HG02610 (cell line): Measurements from ENCODE around the gene ABHD6.
"Not testable (repeated sequence)": the region's sequence is repeated elsewhere in the genome, so short reads cannot be mapped to it uniquely, and the experiment has no call there.

Experiments used
- ATAC-seq: cut with Tn5 transposase; IDR thresholded peaks from one replicate; pipeline ENCODE4 v1.9.1; 2021; ENCODE audit warnings: mild to moderate bottlenecking, moderate library complexity; ENCODE audit not compliant: unreplicated experiment

Gene ABHD6

DNA sequence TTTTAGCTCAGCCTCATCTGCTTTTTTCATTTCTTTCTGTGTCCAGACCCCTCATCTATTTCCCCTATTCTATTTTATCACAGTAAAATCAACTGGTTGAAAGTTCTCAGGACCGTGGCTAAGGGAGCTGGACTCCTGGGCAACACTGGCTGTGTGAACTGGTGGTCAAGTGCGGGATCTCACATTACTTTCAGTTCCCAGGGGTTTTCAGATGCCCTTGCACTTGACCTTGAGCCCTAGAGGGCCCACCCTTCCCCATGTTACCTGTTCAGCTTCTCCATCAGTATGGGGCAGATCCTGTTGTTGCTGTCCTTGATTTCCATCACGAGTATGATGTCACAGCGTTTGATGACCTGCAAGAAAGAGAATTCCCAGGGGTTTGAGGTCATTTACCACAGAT lies 29.6 kb upstream of the ABHD6 start:
- no peak for ATAC-seq

DNA sequence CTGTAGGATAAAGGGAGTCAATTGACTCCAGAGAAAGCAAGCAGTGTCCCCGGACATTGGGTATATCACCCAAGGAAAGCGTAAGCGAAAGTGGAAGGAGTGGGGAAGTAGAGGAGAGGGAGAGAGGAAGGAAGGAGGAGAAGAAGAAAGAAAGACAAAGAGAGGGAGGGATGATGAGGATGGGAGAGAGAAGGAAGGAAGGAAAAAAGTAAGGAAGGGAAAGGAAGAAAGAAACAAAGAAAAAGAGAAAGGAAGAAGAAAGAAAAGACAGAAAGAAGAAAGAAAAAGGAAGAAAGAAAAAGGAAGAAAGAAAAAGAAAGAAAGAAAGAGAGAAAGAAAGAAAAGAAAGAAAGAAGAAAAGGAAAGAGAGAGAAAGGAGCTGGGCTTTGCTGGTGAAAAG lies 27.7 kb upstream of the ABHD6 start:
- no peak for ATAC-seq

DNA sequence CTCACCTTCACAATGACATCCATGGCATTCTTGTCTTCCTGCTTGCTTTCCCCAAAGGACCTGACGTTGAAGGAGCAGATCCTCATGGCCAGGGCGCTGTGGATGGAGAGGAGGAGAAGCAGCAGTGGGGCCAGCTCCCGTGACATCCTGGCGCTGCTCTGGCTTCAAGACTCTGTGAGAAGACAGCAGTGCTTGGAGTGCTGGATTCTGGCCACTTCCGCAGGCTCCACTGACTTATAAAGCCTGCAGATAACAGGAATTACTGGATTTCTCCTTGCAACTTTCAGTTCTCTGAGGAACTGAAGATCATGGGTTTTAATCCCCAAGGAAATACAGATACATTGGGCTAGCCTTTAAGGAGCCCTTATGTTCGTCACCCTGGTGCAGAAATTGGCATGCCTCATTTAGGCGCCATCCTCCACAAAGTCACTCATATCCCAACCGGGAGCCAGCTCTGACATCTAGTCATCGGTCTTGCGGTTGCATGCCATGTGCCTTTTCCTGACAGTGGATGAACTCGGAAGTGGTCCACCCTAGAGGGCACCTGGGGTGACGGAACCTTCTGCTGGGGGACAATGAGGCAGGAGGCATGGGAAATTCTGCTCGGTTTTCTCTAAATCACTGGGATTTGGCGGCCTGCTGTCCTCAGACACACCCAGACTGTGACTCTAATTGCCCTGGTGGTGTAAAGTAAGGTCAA lies 26.7 kb upstream of the ABHD6 start, which contains the start of gene DNASE1L3:
DNASE1L3 (minus strand) TSS at position 212 of the 700 bp plus-strand sequence; CDS start at position 146, 66 bp downstream.
- ATAC-seq = no peak

DNA sequence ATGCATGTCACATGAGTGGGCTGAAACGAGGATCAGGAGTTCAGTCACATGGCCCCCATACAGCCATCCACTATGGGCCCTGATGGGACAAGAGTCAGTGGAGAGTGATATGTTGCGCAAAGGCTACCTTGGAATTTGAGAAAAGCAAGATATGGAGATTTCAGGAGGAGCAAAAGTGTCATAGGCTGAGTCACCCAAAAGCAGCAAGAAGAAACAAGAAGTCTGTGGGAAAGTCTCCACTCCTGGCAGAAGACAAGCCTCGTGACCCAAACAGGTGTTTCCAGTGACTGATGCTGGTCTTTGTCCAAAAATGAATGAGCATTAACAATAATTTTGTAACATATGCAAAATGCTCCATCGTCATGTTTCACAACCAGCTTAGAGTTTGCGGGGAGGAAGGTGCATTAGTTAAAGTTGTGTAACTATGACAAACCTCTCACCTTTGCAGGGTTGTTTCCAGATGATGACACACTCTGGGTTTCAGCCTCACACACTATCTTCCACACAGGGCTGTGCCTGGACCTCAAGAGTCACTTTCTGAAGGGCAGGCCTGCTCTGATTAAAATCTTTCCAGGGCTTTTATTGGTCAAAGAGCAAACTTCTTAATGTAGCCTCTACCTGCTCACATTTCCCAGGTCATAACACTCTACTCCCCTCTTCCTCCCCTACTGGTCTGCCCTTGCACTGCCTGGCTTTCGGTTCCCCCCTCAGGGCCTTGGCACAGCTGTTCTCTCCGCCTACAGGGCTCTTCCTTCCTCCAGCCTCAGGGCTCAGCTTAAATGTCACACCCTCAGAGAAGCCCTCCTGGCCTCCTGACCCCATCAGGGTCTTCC lies 22.9 kb upstream of the ABHD6 start:
- ATAC-seq = peak; percentile 85

DNA sequence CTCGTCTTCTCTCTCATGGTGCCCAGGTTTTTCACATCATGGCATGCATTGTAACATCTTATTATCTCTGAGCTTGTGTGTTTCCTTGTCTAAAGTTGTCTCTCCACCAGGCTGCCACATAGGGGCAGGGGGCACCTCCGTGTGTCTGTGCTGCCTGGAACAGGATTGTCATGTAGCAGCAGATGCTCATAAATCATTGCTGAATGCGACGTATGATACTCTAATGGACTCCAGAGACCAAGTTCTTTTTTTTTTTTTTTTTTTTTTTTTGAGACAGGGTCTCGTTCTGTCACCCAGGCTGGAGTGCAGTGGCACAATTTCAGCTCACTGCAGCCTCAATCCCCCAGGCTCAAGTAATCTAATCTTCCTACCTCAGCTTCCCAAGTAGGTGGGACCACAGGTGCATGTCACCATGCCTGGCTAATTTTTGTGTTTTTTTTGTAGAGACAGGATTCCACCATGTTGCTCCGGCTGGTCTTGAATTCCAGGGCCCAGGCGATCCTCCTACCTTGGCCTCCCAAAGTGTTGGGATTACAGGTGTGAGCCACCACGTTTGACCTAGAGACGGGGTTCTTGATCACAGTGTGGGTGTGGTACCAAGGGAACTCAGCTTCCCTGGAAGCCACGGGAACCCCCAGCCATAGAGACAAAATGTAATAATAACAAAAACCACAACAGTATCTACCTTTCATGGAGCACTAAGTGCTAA lies 22.1 kb upstream of the ABHD6 start:
- ATAC-seq = no peak

DNA sequence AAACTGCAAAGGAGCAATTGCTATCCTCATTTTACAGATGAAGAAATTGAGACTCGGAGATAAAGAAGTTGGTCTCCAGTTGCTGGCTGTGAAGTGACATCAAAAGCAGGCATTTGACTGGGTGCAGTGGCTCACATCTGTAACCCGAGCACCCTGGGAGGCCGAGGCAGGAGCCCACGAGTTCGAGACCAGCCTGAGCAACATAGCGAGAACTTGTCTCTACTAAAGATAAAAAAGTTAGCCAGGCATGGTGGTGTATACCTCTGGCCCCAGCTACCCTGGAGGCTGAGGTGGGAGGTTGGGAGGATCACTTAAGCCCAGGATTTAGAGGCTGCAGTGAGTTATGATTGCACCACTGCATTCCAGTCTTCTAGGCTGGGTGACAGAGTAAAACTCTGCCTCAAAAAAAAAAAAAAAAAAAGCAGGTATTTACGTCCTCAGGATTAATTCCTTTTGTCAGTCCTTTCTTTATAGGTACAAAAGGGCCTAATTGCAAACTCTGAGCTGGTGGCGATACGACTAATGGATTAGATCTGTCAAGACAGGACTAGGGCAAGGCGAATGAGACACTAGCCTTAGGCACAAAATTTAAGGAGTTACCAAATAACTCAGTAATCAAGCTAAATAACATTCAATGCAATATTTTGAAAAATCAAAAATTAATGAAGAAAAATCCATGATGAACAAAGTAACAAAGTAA lies 20.9 kb upstream of the ABHD6 start:
- ATAC-seq = no peak

DNA sequence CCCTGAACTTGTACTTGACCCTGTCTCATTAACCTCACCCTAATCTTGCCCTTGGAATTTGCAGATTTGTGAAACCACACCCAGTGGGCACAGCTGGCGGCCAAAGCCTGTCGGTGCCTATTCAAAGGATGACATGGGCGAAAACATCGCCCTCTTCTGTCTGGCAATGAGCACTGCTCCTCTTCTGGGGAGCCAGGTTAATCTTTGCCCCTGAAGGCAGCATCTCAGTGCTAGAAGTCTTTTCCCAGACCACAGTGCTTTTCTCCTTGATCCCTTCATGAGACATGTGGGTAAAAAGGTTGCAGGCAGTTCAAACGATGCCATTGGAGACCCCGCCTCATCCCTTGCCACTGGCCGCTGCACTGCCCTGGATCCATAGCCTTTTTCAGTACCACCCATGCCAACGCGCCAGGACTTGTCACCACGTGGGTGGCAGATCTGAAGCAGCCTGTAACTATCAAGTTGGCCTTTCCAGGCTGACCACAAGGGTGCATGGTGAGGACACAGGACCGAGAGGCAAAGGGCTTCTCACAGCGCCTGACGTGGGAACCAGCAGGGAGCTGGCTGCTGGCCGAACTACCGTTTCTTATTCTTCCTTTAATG lies 20.3 kb upstream of the ABHD6 start:
- ATAC-seq = no peak

DNA sequence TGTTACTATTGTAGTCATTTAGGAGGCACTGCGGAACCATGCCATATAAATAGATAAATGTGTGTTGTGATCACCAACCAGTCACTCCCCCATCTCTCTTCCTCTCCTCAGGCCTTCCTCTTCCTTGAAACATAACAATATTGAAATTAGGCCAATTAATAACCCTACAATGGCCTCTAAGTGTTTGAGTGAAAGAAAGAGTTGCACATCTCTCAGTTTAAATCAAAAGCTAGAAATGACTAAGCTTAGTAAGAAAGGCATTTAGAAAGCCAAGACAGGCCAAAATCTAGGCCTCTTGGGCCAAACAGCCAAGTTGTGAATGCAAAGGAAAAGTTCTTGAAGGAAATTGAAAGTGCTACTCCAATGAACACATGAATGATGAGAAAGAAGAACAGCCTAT lies 18.7 kb upstream of the ABHD6 start:
- ATAC-seq = peak; percentile 28

DNA sequence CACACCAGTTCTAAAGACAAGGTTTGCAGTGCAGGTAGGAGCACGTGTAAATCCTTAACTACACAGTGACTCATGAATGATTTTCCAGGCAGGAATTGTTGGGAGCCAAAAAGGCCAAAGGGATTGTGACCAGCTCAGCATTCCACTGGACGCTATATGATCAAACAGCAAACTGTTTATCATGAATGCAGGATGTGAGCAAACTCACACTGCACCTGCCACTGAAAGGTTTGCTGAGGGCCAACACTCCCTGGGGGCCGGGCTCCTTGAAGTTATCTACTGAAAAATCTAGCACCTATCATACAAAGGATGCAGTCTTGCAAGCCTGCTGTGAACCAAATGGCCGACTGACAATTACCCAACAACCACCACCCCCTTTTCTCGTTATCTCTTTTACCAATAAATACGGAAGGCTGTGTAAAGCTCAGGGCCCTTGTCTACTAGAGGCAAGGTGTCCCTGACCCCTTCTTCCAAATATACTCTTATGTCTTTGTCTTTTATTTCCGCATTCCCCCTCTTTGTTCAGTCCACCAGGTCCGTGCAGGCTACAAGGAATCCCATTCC lies 15.3 kb upstream of the ABHD6 start:
- ATAC-seq = no peak

DNA sequence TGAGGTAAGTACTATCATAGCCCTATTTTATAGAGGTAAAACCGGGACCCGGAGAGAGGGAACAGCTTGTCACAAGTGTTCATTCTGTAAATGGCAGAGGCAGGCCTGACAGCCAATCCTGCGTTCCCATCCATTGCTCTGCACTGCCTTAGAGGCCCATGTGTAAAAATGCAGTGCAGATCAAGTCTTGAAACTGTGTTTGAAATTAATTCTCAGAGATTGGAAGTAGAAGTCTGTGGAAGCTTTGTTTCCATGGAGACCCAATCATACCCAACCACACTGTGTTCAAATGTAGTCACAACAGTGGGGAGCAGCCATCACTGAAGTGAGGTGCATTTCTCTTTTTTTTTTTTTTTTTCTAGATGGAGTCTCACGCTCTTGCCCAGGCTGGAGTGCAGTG lies 13.7 kb upstream of the ABHD6 start:
- ATAC-seq = no peak

DNA sequence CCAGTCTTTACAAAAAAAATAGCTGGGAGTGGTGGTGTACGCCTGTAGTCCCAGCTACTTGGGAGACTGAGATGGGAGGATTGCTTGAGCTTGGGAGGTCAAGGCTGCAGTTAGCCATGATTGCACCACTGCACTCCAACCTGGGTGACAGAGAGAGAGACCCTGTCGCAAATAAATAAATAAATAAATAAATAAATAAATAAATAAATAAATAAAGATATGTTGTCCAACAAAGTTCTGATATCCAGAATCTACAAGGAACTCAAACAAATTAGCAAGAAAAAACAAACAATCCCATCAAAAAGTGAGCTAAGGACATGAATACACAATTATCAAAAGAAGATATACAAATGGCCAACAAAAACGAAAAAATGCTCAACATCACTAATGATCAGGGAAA lies 9.7 kb upstream of the ABHD6 start:
- not testable (repeated sequence) for ATAC-seq

DNA sequence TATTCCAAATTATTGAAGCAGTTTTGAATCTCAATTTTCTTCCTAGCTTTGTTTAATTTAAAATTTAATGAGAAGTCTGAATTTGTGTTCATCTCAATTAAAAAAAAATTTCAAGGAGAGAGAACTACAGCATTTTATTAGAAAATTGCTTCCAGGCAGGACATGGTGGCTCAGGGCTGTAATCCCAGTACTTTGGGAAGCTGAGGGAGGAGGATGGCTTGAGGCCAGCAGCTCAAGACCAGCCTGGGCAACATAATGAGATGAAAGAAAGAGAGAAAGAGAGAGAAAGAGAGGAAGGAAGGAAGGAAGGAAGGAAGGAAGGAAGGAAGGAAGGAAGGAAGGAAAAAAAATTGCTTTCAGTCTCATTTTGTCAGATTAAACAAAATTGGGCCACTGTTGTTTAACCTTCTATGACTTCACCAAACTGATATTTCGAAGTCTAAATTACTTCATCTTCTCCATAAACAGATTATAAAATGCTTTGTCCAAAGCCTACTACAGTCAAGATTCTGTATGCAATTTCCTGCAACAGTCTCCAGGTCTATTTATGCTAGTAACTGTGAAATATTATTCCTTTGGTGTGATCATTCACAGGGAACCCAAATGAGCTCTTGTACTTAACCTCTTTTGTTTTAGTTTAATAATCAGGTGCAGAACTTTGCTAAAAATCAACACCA lies 6.6 kb upstream of the ABHD6 start:
- ATAC-seq = no peak

DNA sequence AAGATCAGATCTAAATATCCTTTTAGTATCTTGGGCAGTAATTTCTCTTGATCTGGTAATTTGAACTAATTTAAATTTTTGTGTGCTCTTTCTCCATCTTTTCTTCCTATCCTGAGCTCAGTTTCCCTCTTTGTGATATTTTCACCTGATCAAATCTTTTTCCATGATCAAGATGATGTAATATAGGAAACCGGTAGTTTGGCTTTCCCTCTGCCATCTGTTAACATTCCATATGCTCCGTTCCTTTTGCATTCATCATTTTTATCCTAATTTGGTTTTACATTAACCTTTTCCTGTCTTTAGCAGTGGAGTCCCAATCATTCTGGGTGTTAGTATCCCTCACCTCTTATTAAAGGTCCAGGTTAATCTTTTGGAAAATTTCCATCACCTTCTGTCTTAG lies 5.9 kb upstream of the ABHD6 start:
- no peak for ATAC-seq

DNA sequence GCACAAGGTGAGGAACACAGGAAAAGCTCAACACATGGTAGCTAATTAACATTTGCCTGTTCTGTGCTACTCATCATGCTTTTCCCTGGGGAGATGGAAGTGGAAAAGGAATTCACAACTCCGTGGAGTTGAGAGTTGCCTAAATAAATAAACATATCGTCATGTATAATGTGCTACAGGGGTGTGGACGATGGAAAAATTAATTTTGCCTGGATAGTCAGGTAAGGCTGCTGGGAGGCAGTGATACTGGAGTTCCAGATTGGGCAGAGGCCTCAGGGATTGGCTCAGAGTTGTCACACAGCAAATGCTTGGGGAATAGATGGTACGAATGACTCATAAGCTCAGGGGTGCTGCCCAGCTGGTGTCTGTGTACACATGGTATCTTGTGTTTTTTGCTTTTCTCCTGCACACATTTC lies 3.1 kb upstream of the ABHD6 start:
- no peak for ATAC-seq

DNA sequence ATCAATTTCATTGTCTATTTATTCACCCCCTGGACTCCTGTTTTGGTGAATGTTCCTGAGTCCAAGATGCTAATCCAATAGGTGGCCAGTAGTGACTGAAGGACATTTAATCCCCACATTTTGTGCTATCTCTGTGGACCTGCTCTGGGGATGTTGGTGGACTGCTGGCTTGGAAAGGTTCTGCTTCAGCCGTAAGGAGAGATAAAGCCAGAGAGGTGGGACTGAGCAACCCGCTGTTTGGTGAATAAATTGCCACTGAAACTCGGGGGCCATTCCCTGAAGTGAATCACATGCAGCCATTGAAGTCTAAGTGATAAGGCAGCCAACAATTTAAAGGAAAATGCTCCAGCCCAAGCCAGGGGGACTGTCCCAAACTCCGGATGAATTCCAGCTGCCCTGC lies 1.6 kb upstream of the ABHD6 start:
- ATAC-seq = no peak

DNA sequence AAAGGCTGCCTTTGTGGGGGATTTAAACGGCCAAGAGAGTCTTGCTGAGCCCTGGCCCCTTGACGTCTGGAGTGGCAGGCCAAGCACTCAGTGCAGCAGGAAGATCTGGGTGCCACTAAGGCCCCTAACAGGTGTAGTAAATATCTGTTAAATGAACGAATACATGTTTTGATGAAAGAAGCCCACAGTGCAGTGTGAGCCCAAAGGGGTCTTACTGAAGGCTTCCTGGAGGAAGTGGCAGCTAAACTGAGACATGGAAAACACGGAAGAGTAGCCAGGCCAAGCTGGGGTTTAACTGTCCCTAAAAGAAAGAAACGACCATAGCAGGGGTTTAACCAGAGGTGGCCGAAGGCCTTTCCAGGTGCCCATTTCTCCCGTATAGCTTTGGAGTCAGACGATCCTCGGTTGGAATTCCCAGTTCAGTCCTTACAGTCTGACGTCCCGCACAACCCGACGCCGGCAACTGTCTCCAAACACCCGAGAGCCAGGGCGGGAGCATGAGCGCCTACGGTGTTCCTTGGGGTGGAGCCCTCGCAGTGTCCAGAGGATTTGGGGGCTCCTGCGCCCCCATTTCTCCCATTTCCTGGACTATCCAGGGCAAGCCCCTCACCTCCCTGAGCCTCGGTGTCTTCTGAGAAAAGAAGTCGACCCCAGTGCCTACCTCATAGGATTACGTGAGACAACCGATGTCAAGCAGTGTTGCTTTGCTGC lies 910 bp upstream of the ABHD6 start:
- ATAC-seq = no peak

DNA sequence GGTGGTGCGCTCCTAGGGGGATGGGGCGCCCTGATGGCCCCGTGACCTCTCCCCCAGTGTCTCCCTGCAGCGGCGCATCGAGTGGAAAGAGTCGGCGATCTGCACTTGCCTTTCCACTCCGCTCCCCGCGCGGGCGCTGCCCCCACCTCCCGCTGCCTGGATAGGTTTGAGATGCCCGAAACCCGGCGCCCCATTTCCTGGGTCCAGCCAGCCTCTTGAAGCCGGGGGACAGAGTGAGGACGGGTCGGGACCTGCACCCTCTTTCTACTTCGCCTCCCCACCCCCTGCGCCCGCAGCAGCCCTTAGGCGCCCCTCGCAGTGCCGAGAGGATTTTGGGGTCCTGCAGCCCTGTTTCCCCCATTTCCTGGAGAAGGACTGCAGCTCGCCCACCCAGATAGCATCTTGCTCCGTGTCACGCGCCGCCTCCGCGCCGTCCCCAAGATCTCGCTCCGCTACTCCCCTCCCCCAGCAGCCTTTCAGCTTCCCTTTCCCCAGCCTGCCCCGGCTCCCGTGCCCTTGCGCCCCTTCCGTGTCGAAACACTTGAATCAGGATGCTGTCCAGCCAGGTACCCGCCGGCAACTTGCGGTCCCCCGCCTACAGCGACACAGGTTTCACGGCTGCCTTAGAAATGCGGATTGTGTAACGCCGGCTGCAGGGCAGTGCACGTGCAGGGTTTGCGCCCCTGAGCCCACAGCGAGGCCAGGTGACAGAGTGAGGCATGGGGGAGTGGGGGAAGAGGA lies 519 bp downstream of the ABHD6 start:
- peak; percentile 26 for ATAC-seq

DNA sequence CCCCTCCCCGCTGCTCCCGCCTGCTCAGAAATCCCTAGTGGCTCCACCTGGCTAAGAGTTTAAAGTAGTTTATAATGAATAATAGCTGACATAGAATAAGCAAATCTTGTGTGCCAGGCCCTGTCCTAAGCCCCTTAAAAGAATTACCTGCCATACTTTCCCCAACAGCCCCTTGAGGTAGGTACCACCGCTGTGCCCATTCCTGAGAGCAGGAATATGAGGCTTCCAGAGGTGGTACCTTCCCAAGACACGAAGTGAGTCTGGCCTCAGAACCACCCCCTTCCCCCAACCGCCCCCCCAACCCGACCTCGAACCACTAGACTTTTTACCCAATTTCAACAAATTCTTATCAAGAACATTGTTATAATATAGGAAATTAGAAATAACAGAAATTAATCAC lies 1.2 kb downstream of the ABHD6 start:
- ATAC-seq = no peak
